Mucosa of descending colon (tissue), 3 donors: ENCODE results near the gene HMX3. TPM values are rescaled to one million over a fixed set of nuclear protein-coding genes. Genes with fewer than 3 reads are reported as not detected.

Experiments
- ATAC-seq: fragments of 200-7000 bp; cut with Tn5 transposase; one replicate; pipeline ENCODE4 v1.9.1; 2020; ENCODE audit warnings: mild to moderate bottlenecking, moderate library complexity
- DNase-seq, 3 donors: peaks; one replicate each; pipeline ENCODE4 v3.0.0-alpha.2; 2020
- H3K36me3 ChIP-seq: fragments of 200-600 bp; one replicate; pipeline ENCODE4 v1.8.0; 2021; ENCODE audit warnings: low read depth, mild to moderate bottlenecking
- H3K4me1 ChIP-seq: fragments of 200-600 bp; one replicate; pipeline ENCODE4 v1.8.0; 2021; ENCODE audit warnings: low read depth, mild to moderate bottlenecking
- H3K4me3 ChIP-seq: fragments of 200-600 bp; one replicate; pipeline ENCODE4 v1.8.0; 2021; ENCODE audit warnings: mild to moderate bottlenecking
- H3K9me3 ChIP-seq: fragments of 200-600 bp; one replicate; pipeline ENCODE4 v1.8.0; 2021; ENCODE audit warnings: mild to moderate bottlenecking
- intact Hi-C, 2 donors: fragments of 100-400 bp; cut with DNase I in 1 of 2; cut with micrococcal nuclease in 1 of 2; formaldehyde crosslinking; loops; one replicate each; pipeline versions ENCODE4 v1.11.0 to v1.11.1; 2022; cut with DNase I, micrococcal nuclease
- total RNA-seq, 3 donors: library from RNA; stranded (reverse); fragmentation: NEBNext Ultra II Directional in 2 of 3; extraction: Animal tissue kit (Norgen Biotek cat#: 25700) in 2 of 3; gene quantifications; one replicate each; pipeline versions ENCODE4 v1.2.1 to v1.2.4, GENCODE V29; 2021 to 2023
- TF ChIP-seq, protein P1 (sequence below): fragments of 200-600 bp; IDR thresholded peaks from one replicate; pipeline ENCODE4 v1.8.0; 2022; ENCODE audit warnings: antibody characterized with exemption, mild to moderate bottlenecking
- donor health status: DM: no; HTN: no; CAD: no; lungs with moderate emphysema.
- donor health status: DM: no; HTN: no; CAD: no.
- donor health status: DM: no; HTN: yes; CAD: no.

Gene HMX3
- total RNA-seq, 3 donors from 2014 or later: 0.92 to 1.4 TPM; not detected in 1

DNA sequence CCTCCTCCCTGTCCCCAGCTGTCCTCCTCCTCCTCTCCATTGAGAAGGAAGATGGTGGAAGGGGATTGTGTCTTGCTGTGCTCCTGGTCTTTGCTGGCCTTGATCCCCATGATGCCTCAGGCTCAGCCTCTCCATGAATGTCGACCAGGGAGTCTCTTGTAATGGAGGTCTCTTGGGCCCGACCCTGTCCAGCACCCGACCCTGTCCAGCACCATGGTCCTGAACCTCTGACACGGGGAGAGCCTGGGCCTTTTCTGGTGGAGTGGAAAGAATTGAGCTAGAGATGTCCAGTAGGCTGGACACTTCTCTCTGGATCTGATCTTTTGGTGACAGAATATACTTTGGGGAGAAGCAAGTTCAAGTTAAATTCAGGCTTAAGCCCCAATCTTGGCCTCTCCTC is 42.3 kb upstream of the HMX3 start:
- intact Hi-C loops: no loop called here
- Histone ChIP-seq H3K36me3 (no peaks in the 10 kb centered on the region), H3K9me3 (no peaks in the 10 kb centered on the region), H3K4me1 (no peaks in the 10 kb centered on the region), H3K4me3 (no peak overlapping the region)
- DNase-seq (no peak), ATAC-seq (no peak)
- TF ChIP-seq, protein P1, sequence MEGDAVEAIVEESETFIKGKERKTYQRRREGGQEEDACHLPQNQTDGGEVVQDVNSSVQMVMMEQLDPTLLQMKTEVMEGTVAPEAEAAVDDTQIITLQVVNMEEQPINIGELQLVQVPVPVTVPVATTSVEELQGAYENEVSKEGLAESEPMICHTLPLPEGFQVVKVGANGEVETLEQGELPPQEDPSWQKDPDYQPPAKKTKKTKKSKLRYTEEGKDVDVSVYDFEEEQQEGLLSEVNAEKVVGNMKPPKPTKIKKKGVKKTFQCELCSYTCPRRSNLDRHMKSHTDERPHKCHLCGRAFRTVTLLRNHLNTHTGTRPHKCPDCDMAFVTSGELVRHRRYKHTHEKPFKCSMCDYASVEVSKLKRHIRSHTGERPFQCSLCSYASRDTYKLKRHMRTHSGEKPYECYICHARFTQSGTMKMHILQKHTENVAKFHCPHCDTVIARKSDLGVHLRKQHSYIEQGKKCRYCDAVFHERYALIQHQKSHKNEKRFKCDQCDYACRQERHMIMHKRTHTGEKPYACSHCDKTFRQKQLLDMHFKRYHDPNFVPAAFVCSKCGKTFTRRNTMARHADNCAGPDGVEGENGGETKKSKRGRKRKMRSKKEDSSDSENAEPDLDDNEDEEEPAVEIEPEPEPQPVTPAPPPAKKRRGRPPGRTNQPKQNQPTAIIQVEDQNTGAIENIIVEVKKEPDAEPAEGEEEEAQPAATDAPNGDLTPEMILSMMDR: no peak

DNA sequence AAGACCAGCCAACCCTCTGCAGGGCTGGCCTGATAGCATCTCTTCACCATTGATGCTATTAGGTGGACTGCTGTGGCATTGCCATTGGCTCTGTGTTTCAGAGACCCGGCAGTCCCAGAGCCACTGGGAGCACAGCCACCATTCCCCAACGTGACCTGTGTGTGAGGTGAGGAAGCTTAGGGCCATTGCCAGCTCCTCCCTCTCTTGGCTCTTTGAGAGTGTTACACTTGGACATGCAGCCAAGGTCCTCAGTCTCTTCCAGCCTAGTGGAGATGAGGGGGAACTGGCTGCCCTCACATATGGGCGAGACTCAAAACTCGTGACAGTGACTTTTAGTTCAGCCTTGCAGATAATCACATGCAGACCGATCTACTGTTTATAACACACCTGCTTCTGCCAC is 39.3 kb upstream of the HMX3 start:
- intact Hi-C loops: no loop called here
- H3K4me3 ChIP-seq: no peak overlapping the region
- H3K36me3 ChIP-seq: no peaks in the 10 kb centered on the region
- TF ChIP-seq, protein P1: no peak
- ATAC-seq (no peak), DNase-seq (no peak)
- H3K9me3 ChIP-seq: no peaks in the 10 kb centered on the region
- H3K4me1 ChIP-seq: no peaks in the 10 kb centered on the region

DNA sequence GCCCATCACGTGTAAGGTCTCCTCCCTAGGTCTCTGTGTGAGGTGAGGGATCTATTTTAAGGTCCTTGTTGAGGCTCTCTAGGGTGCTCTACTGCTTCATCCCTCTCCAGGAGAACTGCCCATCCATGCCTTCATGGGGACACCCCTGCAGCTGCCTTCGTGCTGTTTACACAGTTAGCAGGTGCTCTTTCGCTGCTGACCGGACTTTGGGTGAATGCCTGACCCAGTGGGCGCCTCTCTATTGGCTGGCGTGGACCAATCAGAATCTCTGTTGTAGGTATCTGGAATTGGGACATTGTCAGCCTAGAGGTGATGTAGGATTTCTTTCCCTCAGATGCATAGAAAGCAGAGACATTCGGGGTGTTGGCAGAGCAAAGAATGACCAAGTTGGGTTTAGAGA is 38.7 kb upstream of the HMX3 start:
- ATAC-seq: no peak

GRCh38 chr10:123100030-123100762 is 35.6 kb upstream of the HMX3 start:
- TF ChIP-seq, protein P1: no peak
- H3K4me1 ChIP-seq: no peaks in the 10 kb centered on the region
- ATAC-seq: no peak
- no peak for DNase-seq
- no peak overlapping the region for H3K4me3 ChIP-seq
- intact Hi-C loops: no loop called here
- no peaks in the 10 kb centered on the region for H3K9me3 ChIP-seq
- no peaks in the 10 kb centered on the region for H3K36me3 ChIP-seq

More for the DNA sequence above, 38.7 kb upstream of the HMX3 start:
- intact Hi-C loops: no loop called here
- TF ChIP-seq, protein P1: no peak
- no peak for DNase-seq
- H3K9me3 ChIP-seq: no peaks in the 10 kb centered on the region
- no peaks in the 10 kb centered on the region for H3K36me3 ChIP-seq
- no peak overlapping the region for H3K4me3 ChIP-seq
- no peaks in the 10 kb centered on the region for H3K4me1 ChIP-seq

- DNase-seq: peak in 2 of 3 donors; percentile 32 to 39
- Histone ChIP-seq H3K36me3 (no peaks in the 10 kb centered on the region), H3K9me3 (no peaks in the 10 kb centered on the region), H3K4me1 (no peaks in the 10 kb centered on the region), H3K4me3 (no peak overlapping the region)
- intact Hi-C loops: no loop called here
- TF ChIP-seq, protein P1: no peak
- peak; percentile 63 for ATAC-seq
These were observed 33.9 kb upstream of the HMX3 start for GRCh38 chr10:123101872-123102271.
